ENCODE data around the gene S100A13.
"Not testable (repeated sequence)": the region's sequence is repeated elsewhere in the genome, so short reads cannot be mapped to it uniquely, and the experiment has no call there.

S100A13 gene

DNA sequence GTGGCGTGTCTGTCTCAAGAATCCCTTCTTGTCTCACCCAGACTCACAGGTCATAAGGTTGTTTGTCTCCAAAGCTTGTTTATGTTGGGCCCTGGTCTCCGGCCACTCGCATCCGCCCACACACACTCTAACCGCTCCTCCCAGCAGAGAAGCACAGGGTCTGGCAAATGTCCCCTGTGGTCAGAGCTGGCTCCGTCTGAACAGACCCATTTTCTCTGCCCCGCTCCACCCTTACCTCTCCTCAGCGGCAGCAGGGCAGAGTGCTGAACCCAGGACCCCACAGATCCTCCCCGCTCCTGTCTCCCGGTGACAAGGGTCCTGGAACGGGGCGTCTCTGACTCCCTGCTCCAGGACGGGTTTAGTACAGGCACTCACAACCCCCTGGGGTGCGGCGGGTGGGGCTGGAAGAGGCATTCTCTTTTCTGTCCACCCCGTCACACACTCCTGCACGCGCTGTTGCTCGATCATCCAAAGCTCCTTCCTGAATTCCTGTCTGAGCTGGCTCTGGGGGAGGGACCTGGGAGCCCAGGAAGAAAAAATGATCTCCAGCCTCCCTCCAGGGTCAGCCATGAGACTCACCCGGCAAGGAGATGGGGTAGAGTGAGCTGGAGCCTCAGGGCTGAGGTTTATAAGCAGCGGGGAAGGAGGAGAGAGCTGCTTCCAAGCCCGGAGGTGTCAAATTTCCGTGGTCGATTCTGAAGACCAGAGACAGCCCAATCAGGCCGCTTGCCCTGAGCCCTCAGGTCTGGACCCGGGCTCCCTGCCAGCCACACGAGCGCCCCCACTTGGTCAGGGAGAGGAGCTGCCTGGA is at the start of gene S100A13:
Gene S100A13, minus strand, starts transcription at position 602 of the 811 bp plus-strand sequence. CDS start 1,033 bp downstream, outside the sequence.
- DNase-seq: no peak

GRCh38 chr1:153673511-153673910 is 46.2 kb upstream of the S100A13 start:
- no peak for DNase-seq

- DNase-seq: peak in 2 of 4 experiments; percentile 12 to 20
Measured at GRCh38 chr1:153671628-153672353, 44.5 kb upstream of the S100A13 start.

DNA sequence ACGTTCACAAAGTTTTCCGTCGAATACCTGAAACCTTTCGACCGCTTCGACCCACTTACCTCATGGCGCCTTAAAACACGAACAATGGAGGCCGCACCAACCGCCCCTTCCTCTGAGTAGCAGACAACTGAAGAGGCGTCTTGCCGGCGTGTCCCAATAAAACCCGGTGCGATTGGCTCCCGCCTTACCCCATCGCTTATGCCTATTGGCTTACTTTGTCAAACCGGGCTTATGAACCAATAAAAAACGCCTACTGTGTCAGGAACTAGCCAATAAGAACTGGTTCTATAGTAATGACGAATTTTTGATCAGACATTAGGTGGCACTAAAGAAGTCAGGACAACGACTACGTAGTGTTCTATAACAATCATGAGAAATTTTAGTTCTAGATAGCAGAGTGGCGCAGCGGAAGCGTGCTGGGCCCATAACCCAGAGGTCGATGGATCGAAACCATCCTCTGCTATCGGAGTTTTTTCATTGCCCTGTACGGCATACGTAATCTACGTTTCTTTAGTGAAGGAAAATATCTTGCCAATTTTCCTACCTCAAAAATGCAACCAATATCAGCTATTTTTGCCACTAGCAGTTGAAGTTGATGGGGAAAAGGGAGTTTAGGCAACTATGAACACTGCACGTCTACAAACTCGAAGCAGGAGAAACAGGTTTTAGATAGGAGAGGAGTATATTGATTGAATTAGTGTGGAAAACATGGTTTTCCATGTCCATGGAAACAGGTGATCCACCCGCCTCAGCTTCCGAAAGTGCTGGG is 43.7 kb upstream of the S100A13 start, which contains the start of gene ILF2:
Gene ILF2, minus strand, starts transcription at position 135 of the 769 bp plus-strand sequence. Its CDS starts 71 bp downstream, at position 64.
- DNase-seq: peak; percentile 85 to 93 (median 90)

DNA sequence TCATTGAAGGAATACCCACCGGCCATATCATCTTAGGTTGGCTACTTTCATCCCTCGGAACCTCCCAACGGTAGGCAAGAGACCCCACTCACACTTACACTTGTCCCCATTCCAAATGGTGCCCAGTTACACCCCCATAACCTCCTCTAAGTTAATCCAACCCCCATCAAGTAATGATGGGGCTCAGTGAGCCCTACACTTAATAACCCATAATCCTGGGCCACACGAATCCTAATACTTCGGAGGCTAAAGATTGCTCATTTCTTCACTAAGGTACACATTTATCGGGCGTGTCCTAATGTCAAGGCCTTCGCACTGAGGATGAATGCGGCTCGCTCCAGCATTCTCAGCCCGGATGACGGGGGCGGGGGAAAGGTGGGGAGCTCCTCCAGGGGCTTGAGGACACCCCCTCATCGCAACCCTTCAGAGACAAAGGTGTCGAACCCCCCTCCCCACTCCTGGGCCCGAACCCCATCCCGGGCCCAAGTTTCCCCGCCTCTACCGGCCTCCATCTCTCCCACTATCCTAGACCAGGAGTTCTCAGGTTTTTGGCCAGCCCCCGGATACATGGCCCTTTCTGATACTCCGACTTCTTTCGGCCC is 43.1 kb upstream of the S100A13 start:
- peak in 2 of 4 experiments; percentile 17 to 34 for DNase-seq

- DNase-seq: no peak
Measured at GRCh38 chr1:153669606-153670005, 42.3 kb upstream of the S100A13 start.

DNA sequence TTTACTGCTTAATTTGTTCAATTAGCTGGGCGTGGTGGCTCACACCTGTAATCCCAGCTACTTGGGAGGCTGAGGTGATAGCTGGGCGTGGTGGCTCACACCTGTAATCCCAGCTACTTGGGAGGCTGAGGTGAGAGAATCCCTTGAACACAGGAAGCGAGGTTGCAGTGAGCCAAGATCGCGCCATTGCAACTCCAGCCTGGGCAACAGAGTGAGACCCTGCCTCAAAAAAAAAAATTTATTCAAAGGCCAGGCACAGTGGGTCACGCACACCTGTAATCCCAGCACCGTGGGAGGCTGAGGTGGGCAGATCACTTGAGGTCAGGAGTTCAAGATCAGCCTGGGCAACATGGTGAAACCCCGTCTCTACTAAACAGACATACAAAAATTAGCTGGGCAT is 41.4 kb upstream of the S100A13 start:
- DNase-seq: not testable (repeated sequence)

DNA sequence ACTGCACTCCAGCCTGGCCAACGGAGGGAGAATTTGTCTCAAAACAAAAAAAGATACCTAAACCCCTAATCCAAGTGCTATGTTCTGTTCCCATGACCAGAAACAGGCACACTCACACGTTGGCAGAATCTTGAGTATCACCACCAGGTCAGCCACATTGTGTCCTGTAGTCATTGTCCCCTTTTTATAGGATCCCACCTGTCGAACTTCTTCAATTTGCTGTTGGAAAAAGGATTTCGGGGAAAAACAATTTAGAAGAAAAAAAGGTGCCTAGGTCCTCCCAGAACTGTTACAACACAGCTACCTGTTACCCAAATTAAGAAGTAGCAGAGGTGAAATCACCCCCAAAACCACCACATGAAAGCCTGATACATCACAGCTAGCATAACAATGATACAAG is 40.1 kb upstream of the S100A13 start:
- DNase-seq: no peak

- DNase-seq: no peak
Measured at GRCh38 chr1:153663211-153663610, 35.9 kb upstream of the S100A13 start.

GRCh38 chr1:153662269-153662668 is 35.0 kb upstream of the S100A13 start:
- DNase-seq: no peak

DNA sequence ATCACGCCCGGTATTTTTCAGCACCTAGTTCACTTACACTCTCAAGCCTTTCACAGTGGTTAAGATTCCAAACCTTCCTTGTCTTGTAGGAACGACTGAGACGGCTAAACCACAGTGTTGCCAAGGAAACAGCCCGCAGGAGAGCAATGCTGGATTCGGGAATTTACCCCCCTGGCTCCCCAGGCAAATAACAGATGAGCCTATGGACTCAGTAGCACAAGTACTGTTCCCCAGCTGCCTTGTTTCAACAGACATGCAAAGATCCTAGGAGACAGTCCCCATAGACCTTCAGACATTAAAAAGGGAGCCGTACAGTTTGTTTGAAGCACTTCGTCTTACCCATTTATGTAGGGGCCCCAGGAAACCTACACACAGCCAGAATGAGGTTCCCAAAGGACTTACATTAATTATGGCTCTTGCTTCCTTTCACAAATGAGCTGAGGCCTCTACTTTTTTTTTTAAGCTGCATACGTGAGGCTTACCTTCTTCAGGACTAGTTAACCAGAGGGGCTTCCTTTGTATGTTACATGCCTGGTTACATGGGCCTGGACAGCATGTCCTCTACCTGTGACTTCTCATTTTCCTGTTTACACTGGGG is 33.9 kb upstream of the S100A13 start:
- DNase-seq: no peak

DNA sequence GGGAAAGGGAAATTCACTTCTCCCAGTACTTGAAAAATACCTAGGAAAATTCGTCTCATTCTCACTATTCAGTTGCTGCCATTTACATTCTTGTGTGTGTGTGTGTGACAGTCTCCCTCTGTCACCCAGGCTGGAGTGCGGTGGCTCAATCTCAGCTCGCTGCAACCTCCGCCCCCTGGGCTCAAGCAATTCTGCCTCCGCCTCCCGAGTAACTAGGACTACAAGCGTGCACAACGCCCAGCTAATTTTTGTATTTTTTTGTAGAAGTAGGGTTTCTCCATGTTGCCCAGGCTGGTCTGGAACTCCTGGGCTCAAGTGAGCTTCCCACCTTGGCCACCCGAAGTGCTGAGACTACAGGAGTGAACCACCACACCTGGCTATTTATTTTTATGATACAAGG is 32.4 kb upstream of the S100A13 start:
- no peak for DNase-seq

DNA sequence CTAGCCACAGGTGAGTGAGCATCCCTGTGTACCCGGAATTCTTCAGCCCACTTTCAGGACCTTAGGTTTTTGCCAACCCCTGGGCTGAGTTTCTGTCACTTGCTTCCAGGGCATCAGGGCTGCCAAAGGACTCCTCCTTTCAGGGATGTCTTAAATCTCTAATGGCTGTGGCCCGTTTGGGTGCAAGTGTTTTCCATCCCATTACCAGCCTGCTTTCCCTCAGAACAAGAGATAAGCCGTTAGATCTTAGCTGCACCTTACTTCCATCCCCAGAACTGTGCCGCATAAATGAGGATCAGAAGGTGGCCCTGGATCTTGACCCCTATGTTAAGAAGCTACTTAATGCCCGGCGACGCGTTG is 31.9 kb upstream of the S100A13 start:
- DNase-seq: no peak

GRCh38 chr1:153658400-153659174 is 31.3 kb upstream of the S100A13 start, which contains the start of gene SNAPIN:
SNAPIN (plus strand) TSS chr1:153658703; CDS start chr1:153658744, 41 bp downstream.
- peak; percentile 68 to 87 (median 80) for DNase-seq

- DNase-seq: no peak
Measured at GRCh38 chr1:153655333-153655732, 28.0 kb upstream of the S100A13 start.

DNA sequence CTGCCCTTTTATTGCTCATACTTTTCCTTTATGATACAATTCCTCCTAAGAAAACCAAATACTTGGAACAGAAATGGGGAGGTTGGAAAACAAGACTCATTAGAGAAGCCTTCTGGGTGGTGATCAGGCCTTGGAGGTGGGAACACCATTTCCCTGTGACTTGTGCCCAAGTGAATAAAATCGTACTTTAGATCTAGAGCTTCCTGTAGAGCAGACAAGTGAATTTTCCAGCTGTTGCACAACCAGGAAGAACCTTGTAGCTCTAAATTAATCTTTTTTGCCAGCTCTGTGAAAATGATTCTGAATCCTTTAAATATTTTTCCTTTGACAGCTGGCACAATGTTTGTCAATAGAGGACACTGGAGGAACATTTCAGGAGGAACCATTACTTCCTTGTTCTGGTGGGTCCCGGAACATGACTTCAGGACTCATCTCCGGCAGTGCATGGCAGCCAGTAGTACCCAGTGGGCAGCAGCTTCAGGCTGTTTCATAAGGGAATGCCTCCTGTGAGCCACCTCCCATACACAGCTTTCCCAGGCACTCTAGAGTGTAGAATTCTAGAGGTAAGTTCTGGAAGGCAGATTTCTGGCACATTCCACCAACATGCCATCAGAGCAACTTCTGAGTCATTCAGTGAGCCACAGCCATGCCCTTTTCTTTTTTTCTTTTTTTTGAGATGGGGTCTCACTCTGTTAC is 25.6 kb upstream of the S100A13 start:
- DNase-seq: no peak

DNA sequence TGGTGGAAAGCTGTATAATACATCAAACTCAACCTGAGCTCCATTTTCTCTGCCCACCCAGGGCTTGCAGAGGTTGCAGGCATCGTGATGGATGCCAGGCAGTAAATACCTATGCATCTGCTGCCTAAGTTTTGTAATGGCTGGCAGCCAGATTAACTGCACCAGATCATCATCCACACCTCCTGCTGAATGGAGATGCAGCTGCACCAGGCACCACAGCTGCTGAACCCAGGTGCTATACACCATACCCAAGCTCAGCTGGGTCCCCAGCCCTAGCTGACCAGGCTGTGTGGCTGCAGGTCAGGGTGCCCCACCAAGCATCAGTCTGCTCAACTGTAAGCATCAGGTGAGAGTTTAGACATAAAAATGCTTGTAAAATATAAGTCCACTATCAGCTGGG is 24.5 kb upstream of the S100A13 start:
- DNase-seq: no peak

- peak in 1 of 4 experiments; percentile 7 for DNase-seq
Measured at GRCh38 chr1:153649863-153650235, 22.5 kb upstream of the S100A13 start.

DNA sequence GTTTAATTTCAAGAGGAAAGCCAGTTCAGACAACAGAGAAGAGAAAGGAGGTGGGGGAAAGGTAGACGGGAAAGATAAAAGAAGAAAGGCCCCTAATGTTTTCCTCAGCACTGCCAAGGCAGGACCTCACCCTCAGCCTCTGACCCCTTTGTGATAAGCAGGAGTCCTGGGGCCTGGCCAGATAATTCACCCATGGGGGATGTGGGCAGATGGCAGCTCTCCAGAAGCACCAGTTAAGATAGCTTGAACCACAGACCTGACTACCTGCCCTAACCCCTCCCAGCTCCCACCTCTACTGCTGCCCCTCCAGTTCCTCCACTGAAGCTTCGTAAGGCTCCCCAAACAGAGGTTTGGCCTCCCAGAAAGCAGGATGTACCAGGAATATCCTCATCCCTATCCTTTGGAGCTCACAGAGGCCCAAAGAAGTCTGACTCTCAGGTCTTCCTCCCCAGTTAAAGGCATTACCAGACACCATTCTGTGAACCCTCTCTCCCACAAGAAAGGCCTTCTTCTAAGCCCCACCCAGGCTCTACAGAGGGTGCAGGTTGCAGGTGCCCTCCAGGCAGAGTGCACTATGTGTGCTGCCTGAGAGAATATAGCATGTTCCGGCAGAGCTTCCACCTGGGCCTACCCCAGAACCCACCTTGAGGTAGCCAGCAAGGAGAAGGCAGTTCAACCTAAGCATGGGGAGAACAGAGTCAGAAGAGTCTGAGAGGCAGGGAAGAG is 22.0 kb upstream of the S100A13 start:
- peak in 1 of 4 experiments; percentile 20 for DNase-seq

DNA sequence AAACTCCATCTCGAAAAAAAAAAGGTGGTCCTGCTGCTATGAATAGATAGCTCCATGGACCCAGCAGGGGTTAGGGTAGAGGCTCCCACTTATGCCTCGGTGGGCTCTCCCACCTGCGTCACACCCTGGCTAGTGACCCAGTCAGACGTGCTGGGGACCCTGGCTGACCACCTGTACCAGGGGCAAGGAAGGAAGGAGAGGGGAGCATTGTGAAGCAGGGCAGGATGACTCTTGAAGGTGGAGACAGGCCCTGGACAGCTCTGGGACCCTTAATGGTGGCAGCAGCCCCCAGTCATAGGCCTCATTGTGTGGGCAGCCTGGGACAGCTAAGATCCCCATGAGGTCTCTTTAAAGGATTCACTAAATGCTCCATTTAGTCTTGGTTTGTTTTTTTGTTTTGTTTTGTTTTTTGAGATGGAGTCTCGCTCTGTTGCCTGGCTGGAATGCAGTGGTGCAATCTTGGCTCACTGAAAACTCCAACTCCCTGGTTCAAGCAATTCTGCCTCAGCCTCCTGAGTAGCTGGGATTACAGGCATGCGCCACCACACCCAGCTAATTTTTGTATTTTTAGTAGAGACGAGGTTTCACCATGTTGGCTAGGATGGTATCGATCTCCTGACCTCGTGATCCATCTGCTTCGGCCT is 20.8 kb upstream of the S100A13 start:
- no peak for DNase-seq

Data from activated naive CD4-positive, alpha-beta T cell (primary cell).